ENCODE measurements around the gene LARGE2.

LARGE2 gene

DNA sequence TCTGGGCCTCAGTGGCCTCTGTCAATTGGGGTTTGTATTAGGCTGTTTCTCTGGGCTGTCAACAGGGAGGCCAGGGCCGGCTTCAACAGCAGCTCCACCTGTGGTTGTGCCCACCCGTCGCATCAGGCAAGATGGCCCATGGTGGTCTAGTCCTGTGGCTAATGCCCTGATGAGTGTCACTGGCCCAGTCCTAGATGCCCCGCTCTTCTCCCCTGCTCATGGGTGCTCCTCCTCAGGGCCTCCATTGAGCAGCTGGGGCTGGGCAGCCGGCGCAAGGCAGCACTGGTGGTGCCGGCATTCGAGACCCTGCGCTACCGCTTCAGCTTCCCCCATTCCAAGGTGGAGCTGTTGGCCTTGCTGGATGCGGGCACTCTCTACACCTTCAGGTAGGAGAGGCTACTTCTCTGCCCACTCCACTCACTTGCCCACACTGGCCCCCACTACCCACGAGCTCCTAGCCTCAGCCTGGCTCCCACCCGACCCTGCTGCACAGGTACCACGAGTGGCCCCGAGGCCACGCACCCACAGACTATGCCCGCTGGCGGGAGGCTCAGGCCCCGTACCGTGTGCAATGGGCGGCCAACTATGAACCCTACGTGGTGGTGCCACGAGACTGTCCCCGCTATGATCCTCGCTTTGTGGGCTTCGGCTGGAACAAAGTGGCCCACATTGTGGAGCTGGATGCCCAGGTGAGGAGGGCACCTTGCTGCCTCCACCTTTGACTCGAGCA, 5.4 kb downstream of the LARGE2 start:
- DNase-seq (ENCODE audit: insufficient read length, low spot score) (no peak), FAIRE-seq (no peak)

DNA sequence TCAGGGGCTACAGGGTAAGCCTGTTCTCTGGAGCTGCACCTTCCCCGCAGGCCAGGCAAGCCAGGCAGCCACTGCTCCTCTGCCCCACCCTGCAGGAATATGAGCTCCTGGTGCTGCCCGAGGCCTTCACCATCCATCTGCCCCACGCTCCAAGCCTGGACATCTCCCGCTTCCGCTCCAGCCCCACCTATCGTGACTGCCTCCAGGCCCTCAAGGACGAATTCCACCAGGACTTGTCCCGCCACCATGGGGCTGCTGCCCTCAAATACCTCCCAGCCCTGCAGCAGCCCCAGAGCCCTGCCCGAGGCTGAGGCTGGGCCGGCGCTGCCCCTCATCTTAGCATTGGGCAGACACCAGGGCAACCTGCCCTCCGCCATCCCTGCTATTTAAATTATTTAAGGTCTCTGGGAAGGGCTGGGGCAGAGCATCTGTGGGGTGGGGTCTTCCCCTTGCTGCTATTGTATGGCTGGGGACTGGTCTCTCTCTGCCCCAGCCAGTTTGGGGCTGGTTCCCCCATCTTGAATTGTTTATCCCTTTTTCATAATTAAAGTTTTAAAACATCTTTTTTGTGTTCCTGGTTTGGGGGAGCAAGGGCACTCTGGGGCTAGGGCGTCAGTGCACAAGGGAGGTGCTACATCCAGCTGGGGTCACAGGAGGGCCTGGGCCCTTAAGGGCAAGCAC, 6.2 kb downstream of the LARGE2 start:
- DNase-seq (ENCODE audit: insufficient read length, low spot score) (no peak), FAIRE-seq (no peak)

DNA sequence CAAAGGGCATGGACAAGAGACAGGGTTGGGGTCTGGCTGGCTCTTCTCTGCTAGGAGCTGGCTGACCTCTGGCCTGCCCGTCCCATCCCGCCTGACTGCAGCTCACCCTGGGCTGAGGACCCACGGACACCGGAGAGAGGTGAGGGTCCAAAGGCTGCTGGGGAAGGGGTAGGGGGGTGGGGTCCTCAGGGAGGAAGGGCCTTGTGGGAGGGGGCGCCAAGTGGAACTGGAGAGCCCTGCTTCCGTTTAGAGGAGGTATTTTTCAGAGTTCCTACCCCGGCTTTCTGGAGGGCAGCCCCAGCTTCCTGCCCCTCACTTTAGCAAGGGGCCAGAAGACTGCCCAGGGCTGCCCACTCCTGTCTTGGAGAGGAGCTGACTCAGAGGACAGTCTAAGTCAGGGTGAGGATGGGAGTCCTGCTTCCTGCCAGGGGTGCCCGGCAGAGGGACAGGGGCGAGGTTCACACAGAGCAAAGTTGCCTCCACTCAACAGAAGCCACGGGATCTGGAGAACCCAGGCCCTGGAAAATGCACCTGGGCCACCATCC, 7.1 kb downstream of the LARGE2 start:
- no peak for FAIRE-seq
- DNase-seq (ENCODE audit: insufficient read length, low spot score): no peak

DNA sequence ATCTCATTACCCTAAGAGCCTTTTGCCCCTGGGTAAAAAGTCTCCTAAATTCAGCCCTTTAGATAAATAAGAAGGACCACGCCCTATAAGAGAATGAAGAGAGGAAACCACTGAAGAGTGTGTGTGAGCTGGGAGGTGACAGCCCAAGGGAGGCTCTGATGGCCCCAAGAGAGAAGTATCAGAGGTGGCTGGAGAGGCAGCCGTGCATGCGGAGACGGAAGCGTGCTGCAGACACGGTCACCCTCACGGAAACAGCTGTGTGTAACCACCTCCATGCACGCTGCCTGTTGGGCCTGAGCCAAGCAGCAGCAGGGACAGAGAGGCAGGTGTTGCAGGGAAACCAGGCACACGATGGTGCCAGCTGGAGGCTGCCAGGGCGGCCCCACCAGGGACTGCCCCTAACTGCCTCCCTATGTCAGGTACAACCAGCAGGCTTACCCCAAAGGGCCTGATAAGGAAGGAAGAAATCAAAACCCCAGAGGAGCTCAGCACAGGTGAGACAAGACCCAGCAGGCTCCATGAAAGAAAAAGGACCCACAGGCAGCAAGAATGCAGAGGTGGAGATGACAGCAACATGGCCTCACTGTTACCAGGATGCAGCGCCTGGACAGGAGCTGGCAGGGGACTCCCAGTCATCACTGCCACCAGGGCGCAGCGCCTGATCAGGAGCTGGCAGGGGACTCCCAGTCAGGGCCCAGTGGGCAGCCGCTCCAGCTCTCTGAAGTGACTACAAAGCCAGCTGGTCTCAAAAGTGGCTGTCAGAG, 7.8 kb downstream of the LARGE2 start:
- DNase-seq (ENCODE audit: insufficient read length, low spot score) (peak; percentile 91), FAIRE-seq (peak; percentile 96)

DNA sequence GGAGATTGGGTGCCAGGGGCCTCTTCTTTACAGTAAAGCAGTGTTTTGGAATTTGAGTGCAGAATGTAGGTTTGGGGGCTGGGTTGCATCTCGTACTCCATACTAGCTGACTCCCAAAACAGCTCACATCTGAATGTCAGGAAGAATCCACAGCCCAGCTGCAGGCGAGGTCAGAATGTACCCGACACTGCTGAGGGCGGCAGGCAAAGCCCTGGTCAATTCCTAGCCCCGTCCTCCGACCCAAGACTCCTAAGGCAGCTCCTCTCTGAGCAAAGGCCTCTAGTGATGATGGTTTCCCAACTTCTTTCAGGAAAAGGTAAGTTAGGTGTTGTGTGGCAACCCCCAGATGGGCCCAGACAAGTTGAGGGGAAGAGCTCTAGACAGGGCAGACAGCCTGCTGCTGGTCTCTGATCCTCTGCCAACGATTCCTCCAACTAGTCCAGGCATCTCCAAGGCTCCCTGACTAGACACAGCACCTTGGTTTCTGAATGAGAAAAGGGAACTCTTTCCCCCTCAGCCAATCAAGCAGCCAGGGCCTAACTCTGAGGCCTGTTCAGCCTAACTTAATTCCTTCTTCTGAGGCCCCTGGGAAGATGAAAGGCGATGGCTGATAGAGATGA, 8.6 kb downstream of the LARGE2 start:
- FAIRE-seq: peak; percentile 37

DNA sequence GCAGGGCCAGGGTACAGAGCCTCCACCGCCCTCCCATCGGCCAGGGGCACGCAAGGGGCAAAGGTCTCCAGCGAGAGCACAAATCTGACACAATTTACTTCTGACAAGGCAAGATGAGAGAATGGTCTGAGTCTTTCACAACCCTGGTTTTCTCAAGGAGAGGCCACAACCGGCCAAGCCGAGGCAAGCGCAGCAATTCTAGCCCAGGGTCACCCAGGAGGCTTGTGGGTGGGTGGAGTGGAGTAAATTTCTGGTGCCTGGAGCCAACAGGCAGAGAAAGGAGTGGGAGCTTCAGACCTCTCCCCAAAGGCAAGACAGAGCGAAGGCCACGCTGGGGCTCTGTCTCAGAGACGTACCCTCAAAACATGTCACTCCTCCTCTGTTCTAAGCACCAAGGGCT, 9.3 kb downstream of the LARGE2 start:
- DNase-seq (ENCODE audit: insufficient read length, low spot score): no peak
- FAIRE-seq: no peak

More for the DNA sequence above, 8.6 kb downstream of the LARGE2 start:
- DNase-seq (ENCODE audit: insufficient read length, low spot score): no peak

DNA sequence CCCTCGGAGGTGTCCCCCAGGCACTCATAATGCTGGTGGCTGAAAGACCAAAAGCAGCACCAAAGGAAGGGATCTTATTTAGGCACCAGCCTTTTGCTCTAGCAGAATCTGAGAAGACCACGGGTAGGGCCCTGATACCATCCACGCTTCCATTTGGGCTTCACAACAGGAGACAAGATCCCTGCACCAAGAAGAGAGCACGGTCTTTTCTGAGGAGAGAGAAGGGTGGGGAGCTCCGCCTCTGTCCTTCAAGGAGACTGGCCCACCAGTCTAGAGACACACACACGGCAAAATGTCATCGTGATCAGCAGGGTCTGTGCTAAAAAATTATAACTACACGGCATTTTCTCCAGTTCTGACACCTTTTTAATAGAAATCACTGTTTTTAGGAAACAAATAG, 9.8 kb downstream of the LARGE2 start:
- no peak for DNase-seq (ENCODE audit: insufficient read length, low spot score)
- FAIRE-seq: no peak

DNA sequence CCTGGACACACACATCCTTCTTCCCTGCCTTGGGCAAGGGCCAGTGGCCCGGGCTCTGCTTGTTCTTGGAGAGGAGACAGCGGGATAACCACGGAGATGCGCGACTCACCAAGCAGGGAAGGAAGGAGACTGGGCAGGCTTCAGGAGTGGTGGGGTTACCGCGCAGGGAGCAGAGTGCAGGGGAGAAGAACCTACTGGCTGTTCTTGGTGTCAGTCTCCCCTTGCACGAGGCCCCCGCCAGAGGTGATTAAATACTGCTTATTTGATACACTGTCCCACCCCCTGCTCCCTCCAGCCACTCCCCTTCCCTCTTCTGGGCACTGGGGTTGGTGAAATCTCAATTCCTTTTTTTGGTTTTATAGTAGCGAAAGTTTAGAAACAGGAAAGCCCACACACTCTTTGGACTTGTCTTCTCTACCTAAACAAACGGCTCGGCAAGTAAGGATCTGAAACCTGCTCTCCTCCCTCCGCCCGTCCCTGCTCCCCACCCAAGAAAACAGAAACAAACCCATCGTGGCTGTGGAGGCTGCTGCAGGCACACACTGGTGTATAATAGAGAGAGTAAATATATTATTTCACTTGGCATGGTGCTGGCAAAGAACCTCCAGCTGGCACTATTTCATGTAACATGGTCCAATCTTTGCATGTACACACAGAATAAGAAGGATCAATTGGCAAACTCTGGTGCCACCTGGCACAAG, 10.8 kb downstream of the LARGE2 start:
- no peak for DNase-seq (ENCODE audit: insufficient read length, low spot score)
- peak; percentile 90 for FAIRE-seq

DNA sequence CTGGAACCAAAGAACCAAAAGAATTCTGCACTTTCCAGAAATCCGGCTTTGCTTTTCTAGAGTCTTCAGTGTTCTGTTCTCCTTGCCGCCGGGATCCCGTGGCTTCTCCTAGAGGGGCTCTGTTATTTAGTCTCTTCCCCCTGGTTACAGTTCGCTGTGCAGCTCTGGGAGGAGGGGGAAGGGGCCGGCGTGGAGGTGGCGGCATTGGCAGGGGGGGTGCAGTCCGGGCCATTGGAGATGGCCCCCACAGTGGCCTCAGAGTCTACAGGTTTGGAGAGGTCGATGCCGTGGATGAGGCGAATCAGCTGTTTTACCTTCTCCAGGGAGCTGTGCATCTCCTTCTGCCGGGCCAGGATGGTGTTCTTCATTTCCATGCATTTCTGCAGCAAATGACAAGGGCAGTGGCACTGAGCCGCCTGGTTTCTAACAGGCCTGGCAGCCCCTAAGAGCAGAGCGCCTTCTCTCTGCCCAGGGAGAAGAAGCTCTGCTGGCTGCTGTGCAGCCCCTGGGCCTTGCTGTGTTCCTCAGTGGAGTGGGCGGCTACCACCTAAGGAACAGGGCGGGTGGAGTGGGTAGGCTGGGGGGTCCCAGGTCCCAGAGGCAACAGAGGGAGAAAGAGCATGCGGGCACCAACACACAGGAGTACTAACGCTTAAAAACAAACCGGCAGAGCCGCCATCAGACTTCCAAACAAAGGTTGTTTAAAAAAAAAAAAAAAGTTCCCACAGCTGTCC, 11.6 kb downstream of the LARGE2 start:
- no peak for FAIRE-seq
- DNase-seq (ENCODE audit: insufficient read length, low spot score): no peak

DNA sequence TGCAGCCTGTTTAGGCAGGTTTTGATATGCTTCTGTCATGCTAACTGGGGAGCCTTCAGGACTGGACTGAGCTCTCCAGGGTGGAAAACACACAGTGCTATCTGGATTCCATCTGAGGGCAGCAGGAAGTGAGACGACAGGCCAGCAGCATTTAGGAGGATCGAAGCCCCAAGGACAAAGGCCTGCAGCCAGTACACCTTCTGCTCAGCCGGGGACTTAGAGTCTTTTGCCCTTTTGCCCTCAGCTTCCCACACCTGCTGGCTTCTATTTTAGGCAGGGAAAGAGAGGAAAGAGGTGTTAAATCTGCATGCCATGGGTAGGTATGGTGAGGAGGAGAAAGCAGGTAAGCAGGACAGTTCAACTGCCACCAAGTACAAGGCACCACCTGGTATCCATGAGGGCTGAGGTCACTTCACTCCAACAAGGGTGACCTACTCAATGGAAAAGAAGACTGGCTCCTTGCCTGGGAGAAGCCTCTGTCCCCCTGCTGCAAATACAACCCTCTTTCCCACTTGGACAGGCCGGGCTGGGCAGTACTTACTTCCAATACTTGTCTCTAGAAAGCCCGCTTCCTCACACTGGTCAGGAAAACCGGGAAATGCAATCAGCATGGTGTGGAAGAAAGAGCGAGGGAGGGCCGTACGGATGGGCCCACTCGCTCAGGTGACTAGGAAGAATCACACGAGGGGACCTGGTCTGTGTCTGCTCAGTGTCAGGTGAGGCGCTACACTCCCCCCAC, 12.3 kb downstream of the LARGE2 start:
- DNase-seq (ENCODE audit: insufficient read length, low spot score) (no peak), FAIRE-seq (no peak)

DNA sequence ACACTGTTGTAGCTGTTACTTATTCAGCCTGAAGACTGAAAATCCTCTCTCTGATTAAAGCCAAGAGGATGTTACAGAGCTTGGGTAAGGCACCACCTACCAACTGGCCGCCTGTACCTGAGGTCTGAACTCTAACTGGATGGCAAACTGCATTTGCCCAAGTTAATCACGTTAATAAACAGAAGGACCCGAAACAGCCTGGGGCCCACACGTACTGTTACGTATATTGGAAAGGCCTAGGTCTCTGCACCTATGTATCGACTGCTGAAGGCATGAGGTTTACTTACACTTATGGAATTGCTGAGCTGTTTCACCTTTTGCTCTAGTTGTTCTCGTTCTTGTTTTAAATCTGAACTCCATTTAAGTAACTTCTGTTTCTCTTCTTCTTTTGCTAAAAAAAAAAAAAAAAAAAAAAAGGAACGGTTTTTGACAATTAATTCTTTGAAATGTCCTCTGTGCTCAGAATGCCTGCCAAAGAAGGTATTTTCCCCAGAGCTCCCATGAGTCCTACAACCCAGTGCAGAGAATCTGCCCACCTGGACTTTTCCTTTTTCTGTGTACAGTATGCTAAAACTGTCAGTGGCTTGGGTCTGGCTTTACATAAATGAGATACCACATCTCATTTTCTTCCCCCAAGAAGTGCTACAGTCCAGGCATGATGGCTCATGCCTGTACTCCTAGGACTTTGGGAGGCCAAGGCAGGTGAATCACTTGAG, 13.1 kb downstream of the LARGE2 start:
- FAIRE-seq (no peak), DNase-seq (ENCODE audit: insufficient read length, low spot score) (no peak)

DNA sequence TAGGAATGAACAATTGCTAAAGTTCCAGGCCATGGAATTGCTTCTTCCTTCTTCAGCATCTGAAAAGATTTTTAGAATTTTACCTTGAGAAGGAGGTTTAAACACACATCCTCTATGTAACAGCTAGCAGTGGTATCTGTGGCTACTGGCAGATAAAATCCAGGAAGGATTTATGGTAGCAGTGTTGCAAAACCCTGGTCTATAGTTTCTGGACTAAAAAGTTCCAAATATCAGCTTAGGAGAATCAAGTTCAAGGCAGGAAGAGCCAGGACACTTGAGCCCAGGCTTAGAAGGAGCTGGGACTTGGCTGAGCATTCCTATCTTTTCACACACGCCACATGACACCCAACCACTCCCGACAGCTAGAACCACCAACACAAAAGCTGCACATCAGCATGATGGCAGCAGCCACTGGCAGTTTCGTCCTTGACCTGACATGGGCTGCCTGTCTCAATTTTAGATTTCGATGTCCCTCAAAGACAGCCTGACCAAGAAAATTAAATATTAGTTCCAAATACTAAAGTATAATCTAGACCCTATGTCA, 14.1 kb downstream of the LARGE2 start:
- DNase-seq (ENCODE audit: insufficient read length, low spot score): no peak
- no peak for FAIRE-seq

DNA sequence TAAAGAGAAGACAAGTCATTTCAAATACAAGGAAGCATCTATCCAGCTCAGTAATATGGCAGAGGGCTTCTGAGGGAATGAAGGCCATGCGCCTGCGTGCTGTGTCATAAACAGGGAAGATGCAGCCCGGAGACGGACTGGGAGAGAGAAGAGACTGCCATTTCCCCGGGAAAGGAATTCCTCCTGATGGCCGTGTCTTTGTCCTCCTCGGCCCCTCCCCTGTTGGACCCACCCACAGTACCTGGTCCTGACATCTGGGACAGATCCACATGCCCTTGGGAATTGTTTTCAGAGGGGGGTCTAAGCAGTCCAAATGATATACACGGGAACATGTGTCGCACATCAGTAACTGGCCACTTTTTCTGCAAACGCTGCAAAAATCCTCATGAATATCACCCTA, 15.5 kb downstream of the LARGE2 start:
- DNase-seq (ENCODE audit: insufficient read length, low spot score) (no peak), FAIRE-seq (no peak)

DNA sequence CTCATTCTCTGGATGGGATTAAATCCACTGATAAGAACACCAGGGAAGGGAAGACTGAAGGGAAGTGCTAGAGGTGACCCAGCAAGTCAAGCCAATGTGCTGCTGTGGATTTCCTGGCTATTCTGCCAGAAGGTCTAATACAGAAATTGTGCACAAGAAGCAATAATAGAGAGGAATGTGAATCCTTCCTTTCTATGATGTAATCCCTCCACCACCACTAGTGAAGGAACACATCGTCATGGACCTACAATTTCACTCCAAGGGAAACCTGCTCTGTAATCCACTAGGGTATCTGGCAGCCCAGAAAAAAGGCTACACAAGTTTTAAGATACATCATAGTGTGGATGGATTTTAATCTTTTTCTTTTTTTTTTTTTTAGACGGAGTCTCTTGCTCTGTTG, 17.4 kb downstream of the LARGE2 start:
- no peak for FAIRE-seq
- no peak for DNase-seq (ENCODE audit: insufficient read length, low spot score)

DNA sequence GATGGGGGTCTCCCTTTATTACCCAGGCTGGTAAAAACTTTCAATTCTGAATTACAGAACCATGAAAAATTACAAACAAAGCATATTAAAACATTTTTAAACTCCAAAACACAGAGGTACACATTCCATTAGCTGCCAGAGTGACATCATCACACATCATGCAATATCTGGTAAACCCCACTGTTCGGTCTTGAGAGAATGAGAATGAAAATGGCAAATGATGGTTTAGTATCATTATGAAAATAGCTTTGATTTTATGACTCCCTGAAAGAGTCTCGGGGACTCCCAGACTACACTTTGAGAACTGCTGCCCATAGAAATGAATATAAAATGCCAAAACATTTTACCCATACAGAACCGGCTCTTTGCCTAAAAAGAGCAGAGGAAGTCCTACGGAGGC, 18.8 kb downstream of the LARGE2 start:
- DNase-seq (ENCODE audit: insufficient read length, low spot score): no peak
- FAIRE-seq: no peak

DNA sequence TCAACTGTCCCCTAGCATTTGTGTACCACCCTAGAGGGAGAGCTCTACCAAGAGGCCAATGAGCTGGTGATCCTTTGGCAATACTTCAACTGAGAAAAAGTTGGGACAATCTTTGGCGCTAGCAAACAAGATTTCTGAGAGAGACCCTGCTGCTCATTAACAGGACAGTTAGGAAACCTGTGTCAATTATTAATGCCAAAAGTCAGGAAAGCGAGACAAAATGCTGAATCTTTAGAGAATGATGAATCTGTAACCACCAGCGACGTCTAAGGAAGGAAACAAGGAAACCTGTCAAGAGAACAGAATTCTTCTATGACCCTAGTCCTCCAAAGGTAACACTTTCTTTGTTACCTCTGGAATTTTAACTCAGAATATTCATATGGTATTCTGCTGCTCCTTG, 19.9 kb downstream of the LARGE2 start:
- FAIRE-seq: no peak
- no peak for DNase-seq (ENCODE audit: insufficient read length, low spot score)

DNA sequence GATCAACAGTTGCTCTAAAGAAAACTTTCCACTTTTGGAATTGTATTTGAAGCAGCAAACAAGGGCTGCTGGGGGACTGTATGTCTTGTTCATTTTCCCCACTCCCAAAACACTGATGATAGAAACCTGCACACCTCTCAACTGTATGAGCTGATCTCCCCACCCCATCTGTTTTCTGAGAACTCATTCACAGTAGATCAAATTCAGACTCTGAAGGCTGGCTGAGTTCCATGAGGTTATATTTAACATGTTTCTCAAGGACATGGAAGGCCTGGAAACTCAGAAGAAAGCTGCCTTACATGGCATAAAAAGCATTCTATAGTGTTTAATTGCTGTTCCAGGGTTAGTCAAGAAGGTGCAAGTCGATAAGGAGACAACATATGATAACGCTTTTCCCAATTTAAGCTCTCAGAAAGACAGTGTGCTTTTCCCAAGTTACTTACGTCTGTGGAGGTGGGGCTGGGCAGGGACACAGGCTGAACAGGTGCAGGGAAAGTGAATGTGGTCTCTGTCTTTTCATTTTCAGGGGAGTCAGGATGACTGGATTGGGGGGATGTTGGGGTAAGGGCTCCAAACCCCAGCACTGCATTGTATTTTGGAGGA, 23.0 kb downstream of the LARGE2 start:
- no peak for FAIRE-seq
- no peak for DNase-seq (ENCODE audit: insufficient read length, low spot score)

DNA sequence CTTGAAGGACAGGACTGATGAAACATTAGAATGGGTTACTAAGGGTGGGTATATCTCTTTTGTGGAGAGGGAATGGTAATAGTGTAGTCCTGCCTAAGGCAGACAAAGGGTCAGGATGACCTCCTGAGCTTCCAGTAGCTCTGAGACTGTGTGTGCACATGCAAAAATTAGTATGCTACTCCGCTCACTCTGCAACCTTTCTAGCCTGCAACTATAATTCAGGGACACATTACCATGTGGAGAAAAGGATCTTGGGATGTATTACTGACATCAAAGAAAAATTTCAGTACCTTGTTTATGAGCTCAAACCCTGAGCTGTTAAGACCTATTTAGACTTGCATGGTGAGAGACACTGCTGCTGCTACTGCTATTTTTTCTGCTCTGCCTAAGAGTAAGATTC, 25.4 kb downstream of the LARGE2 start:
- FAIRE-seq: no peak
- DNase-seq (ENCODE audit: insufficient read length, low spot score): no peak
